Muscle of back (tissue), 13 donors: Measurements from ENCODE around the gene ARG2. TPM values are rescaled to one million over a fixed set of nuclear protein-coding genes. Genes with fewer than 3 reads are reported as not detected.

ENCODE experiments used
- DNase-seq, 3 donors: peaks; one replicate each; pipeline versions ENCODE4 v3.0.0 to v3.0.0-alpha.2; 2013
- long read RNA-seq, 9 donors: transcript quantifications; one replicate each; lab custom pipeline, GENCODE V29; 2026
- polyA plus RNA-seq, 10 donors: library from polyadenylated mRNA; unstranded; fragments of 120-200 nt; gene quantifications; one replicate each; pipeline ENCODE4 v1.2.1, GENCODE V29; 2013; ENCODE audit not compliant: insufficient read length in 10 of 10

The ARG2 gene
- polyA plus RNA-seq: 1 to 10 TPM; 1.0 to 2.8 (median 2.0) TPM
- long read RNA-seq, donor 1, partial matches to known transcripts: 73 of 75 reads
- long read RNA-seq, donor 1, other reads (novel, unspliced or antisense): 0 of 75 reads
- long read RNA-seq, donor 2, partial matches to known transcripts: 60 of 66 reads
- long read RNA-seq, donor 2, other reads (novel, unspliced or antisense): 5 of 66 reads
- long read RNA-seq, donor 3: 0 reads
- long read RNA-seq, donor 4, partial matches to known transcripts: 72 of 77 reads
- long read RNA-seq, donor 4, other reads (novel, unspliced or antisense): 5 of 77 reads
- long read RNA-seq, donor 5, partial matches to known transcripts: 122 of 122 reads
- long read RNA-seq, donor 5, other reads (novel, unspliced or antisense): 0 of 122 reads
- long read RNA-seq, donor 6, partial matches to known transcripts: 136 of 137 reads
- long read RNA-seq, donor 6, other reads (novel, unspliced or antisense): 0 of 137 reads
- long read RNA-seq, donor 7: 0 reads
- long read RNA-seq, donor 8, partial matches to known transcripts: 80 of 81 reads
- long read RNA-seq, donor 8, other reads (novel, unspliced or antisense): 0 of 81 reads
- long read RNA-seq, donor 9: 0 reads

GRCh38 chr14:67619446-67620216, at the start of gene ARG2:
Gene ARG2, plus strand, starts transcription at chr14:67619920. Its CDS starts 58 bp downstream, at chr14:67619978.
- peak; percentile 82 to 93 (median 87) for DNase-seq

DNA sequence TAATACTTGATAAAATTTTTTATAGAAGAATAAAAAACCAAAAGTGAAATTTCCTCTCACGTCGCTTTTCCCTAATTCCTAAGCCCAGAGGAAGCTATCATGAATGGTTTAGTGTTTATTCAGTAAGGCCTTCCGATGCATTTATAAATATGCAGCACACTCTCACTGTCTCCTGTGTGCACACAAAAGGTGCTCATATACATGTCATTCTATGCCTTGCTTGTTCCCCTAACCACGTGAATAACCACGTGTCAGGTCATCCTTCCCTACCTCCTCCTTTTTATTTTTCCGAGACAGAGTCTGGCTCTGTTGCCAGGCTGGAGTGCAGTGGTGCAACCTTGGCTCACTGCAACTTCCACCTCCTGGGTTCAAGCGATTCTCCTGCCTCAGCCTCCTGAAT, 49.3 kb upstream of the ARG2 start:
- no peak for DNase-seq

DNA sequence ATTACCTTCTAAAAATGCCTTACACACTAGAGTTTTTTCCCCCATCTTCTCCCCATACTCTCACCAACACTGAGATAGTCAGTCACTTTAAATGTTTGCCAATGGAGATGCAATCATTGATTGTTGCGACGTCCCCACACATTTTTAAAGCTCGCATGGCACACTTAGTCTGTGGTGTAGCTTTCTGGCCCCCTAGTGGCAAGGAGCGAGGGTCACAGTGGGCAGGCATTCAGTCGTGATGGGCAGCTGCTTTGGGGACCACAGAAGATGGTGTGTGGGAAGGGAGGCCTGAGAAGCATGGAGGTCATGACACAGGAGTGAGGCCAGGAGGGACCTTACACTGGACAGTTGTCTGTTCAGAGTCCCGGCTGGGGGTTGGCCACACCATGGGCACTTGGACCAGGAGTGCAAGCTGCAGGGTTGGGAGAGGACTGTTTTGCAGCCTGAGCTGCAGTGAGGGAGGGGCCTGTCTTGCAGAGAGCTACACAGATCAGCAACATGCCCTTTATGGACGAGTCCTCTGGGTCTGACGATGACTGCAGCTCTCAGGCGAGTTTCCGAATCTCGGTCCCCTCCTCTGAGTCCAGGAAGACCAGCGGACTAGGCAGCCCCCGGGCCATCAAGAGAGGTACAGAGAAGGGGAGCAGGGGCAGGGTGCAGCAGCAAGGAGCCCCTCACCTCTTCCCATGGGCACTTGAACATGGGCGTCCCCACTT, 48.3 kb upstream of the ARG2 start:
- DNase-seq: peak; percentile 33 to 69 (median 57)

DNA sequence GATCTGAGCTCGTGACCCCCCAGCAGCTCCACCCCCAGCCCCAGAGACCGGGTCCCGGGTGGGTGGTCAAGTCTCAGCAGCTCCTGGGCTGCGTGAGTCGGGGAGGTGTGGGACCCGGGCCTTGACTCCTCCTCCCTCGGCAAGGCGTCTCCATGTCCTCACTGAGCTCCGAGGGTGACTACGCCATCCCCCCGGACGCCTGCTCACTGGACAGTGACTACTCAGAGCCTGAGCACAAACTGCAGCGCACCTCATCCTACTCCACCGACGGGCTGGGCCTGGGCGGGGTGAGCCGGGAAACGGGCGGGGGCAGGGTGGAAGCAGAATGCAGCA, 47.8 kb upstream of the ARG2 start:
- no peak for DNase-seq

GRCh38 chr14:67572608-67573007, 47.1 kb upstream of the ARG2 start:
- DNase-seq: no peak

DNA sequence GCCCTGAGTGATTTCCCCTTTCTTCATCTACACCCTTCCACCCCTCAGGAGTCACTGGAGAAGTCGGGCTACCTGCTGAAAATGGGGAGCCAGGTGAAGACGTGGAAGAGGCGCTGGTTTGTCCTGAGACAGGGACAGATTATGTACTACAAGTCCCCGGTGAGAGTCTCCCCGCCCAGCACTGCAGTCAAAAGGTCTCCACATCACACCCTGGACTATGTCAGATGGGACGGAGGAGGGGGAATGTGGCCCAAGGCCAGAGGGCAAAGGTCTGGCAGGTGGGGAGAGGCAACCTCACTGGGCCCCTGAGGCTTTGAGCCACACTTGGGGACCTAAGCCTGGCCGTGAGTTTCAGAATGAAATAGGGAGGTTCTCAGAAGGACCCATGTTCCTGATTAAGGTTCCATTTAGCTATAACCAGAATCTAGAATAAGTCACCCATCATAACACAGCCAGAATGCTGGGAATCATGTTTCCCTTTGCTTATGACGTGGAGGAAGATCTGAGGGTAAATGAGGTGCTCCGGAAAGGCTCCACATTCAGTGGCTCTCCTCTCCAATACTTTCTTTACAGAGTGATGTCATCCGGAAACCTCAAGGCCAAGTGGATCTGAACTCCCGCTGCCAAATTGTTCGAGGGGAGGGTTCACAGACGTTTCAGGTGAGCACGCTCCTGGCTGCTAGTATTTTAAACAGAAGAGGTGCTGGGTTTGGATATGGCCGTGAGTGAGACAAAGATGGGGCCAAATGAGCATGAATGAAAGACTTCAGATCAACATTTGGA, 46.3 kb upstream of the ARG2 start:
- no peak for DNase-seq

GRCh38 chr14:67574156-67574555, 45.6 kb upstream of the ARG2 start:
- DNase-seq: no peak

DNA sequence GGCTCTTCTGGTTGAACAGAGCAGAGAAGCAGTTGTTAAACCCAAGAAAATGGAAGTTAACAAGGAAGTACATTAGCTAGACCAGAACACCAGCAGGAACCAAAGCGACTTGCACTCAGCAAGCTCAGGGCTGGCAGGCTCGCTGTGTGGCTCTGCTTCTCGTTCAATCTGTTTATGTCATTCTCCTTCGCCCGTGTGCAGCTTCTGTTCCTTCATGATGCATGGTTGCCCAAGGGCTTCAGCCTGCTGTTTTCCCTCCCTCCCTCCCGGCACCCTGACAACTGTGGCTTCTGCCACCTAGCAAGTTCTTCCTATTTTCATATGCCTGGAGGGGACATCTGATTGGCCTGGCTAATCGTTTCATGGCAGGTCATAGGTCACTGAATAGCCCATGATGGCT, 44.9 kb upstream of the ARG2 start:
- DNase-seq: no peak

- DNase-seq: no peak
These were observed 44.0 kb upstream of the ARG2 start for GRCh38 chr14:67575684-67576083.

GRCh38 chr14:67576216-67576955, 43.3 kb upstream of the ARG2 start:
- DNase-seq: no peak

GRCh38 chr14:67577181-67577808, 42.4 kb upstream of the ARG2 start:
- DNase-seq: no peak

- no peak for DNase-seq
These were observed 41.6 kb upstream of the ARG2 start for GRCh38 chr14:67577909-67578749.

GRCh38 chr14:67579040-67579439, 40.7 kb upstream of the ARG2 start:
- DNase-seq: no peak

DNA sequence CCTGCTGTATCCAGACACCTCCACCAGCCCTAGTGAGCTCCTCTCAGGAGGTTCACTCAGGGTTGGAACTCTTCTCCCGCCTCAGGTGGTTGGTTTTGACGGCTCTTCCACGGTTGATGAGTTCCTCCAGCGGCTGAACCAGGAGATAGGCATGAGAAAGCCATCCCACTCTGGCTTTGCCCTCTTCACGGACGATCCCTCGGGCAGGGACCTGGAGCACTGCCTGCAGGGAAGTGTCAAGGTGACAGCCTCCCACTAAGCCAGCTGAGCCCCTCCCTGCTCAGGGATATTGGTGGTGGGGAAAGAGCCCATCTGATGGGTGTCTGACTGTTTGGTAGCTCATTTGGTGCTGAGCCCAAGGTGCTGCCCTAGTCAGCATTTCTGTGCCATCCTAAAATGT, 40.1 kb upstream of the ARG2 start:
- no peak for DNase-seq

GRCh38 chr14:67580336-67581171, 39.2 kb upstream of the ARG2 start:
- DNase-seq: no peak

- no peak for DNase-seq
These were observed 38.1 kb upstream of the ARG2 start for GRCh38 chr14:67581643-67582042.

- DNase-seq: no peak
These were observed 37.7 kb upstream of the ARG2 start for GRCh38 chr14:67582061-67582460.
